ENCODE data around the gene SLC41A2.
A peak's percentile ranks its signal among the peaks of the same experiment; 100 is the strongest.

The SLC41A2 gene

DNA sequence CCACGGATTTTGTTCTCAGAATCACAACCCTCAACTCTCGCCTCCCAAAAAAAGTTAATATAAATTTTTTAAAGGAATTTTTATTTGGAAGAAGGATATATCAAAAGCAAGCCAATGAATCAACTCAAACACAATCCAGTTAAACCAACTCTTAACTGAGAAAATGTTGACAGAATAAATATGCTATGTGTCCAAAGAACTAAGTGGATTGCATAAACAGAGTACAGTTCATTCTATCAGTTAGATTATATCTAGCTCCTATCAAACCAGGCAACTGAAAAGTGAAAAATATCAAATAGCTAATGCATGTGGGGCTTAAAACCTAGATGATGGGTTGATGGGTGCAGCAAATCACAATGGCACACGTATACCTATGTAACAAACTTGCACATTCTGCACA lies 16.6 kb downstream of the SLC41A2 start:
- TF ChIP-seq TRIM28 (IDR thresholded peaks at IDR 0.05; ENCODE audit: borderline replicate concordance, low read length) (no peak), ZNF335 (tag by site-specific recombination; conservative IDR thresholded peaks at IDR 0.05) (no peak), ZNF791 (tag by site-specific recombination; IDR thresholded peaks at IDR 0.05) (no peak), ZNF677 (tag by site-specific recombination; IDR thresholded peaks at IDR 0.05) (no peak)
- TF ChIP-seq, protein P1, sequence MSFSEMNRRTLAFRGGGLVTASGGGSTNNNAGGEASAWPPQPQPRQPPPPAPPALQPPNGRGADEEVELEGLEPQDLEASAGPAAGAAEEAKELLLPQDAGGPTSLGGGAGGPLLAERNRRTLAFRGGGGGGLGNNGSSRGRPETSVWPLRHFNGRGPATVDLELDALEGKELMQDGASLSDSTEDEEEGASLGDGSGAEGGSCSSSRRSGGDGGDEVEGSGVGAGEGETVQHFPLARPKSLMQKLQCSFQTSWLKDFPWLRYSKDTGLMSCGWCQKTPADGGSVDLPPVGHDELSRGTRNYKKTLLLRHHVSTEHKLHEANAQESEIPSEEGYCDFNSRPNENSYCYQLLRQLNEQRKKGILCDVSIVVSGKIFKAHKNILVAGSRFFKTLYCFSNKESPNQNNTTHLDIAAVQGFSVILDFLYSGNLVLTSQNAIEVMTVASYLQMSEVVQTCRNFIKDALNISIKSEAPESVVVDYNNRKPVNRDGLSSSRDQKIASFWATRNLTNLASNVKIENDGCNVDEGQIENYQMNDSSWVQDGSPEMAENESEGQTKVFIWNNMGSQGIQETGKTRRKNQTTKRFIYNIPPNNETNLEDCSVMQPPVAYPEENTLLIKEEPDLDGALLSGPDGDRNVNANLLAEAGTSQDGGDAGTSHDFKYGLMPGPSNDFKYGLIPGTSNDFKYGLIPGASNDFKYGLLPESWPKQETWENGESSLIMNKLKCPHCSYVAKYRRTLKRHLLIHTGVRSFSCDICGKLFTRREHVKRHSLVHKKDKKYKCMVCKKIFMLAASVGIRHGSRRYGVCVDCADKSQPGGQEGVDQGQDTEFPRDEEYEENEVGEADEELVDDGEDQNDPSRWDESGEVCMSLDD (tag by site-specific recombination; IDR thresholded peaks at IDR 0.05), result no peak
- H3K9me3 ChIP-seq (ENCODE audit: control insufficient read depth, insufficient read depth, low read depth, low read length), result no peaks in the 10 kb centered on the region
- ChIA-PET CTCF (interaction anchor here (0.6 kb wide), 1 partner anchor 45 kb away, joined by 3 read pairs; no protein-coding TSS in a partner anchor), POLR2A (no interaction called here)
- H3K4me3 ChIP-seq (ENCODE audit: low read depth, low read length), result no peak overlapping the region
- H3K27ac ChIP-seq (ENCODE audit: extremely low read depth, low read depth, low read length), result no peak overlapping the region
- no peaks in the 10 kb centered on the region for H3K36me3 ChIP-seq (ENCODE audit: control insufficient read depth in 2 of 2, insufficient read depth in 1 of 2, low read length in 2 of 2)
- H3K4me1 ChIP-seq (ENCODE audit: control insufficient read depth, insufficient read depth, low read length), result peaks cover 14% of the 10 kb centered on the region

DNA sequence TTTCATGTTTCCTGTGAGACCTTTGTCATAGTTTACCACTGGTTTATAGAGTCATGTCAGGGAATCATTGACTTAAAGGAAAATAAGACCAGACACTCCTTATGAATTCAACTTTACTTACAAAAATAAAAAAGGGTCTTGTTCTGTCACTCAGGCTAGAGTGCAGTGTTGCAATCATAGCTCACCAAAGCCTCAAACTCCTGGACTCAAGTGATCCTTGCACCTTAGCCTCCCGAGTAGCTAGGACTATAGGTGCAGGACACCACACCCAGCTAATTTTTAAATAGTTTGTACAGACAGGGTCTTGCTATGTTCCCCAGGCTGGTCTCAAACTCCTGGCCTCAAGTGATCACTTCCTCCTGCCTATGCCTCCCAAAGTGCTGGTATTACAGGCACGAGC lies 19.0 kb downstream of the SLC41A2 start:
- H3K27ac ChIP-seq (ENCODE audit: extremely low read depth, low read depth, low read length), result no peak overlapping the region
- no peaks in the 10 kb centered on the region for H3K9me3 ChIP-seq (ENCODE audit: control insufficient read depth, insufficient read depth, low read depth, low read length)
- H3K4me3 ChIP-seq (ENCODE audit: low read depth, low read length), result no peak overlapping the region
- ChIA-PET CTCF (no interaction called here), POLR2A (no interaction called here)
- H3K4me1 ChIP-seq (ENCODE audit: control insufficient read depth, insufficient read depth, low read length), result peaks cover 12% of the 10 kb centered on the region
- TF ChIP-seq ZSCAN23 (tag by site-specific recombination; IDR thresholded peaks at IDR 0.05), result no peak
- no peak for TF ChIP-seq TCF7L2 (IDR thresholded peaks at IDR 0.05; ENCODE audit: borderline replicate concordance, low read depth, low read length)
- TF ChIP-seq ZNF558 (tag by site-specific recombination; IDR thresholded peaks at IDR 0.05), result no peak
- no peak for TF ChIP-seq ZNF76 (tag by site-specific recombination; IDR thresholded peaks at IDR 0.05; ENCODE audit: borderline replicate concordance, low read depth)
- TF ChIP-seq MYNN (tag by site-specific recombination; IDR thresholded peaks at IDR 0.05; ENCODE audit: borderline replicate concordance), result no peak
- no peaks in the 10 kb centered on the region for H3K36me3 ChIP-seq (ENCODE audit: control insufficient read depth in 2 of 2, insufficient read depth in 1 of 2, low read length in 2 of 2)

- peak; percentile 56 for TF ChIP-seq SCRT2 (tag by site-specific recombination; IDR thresholded peaks at IDR 0.05)
- TF ChIP-seq, protein P2, sequence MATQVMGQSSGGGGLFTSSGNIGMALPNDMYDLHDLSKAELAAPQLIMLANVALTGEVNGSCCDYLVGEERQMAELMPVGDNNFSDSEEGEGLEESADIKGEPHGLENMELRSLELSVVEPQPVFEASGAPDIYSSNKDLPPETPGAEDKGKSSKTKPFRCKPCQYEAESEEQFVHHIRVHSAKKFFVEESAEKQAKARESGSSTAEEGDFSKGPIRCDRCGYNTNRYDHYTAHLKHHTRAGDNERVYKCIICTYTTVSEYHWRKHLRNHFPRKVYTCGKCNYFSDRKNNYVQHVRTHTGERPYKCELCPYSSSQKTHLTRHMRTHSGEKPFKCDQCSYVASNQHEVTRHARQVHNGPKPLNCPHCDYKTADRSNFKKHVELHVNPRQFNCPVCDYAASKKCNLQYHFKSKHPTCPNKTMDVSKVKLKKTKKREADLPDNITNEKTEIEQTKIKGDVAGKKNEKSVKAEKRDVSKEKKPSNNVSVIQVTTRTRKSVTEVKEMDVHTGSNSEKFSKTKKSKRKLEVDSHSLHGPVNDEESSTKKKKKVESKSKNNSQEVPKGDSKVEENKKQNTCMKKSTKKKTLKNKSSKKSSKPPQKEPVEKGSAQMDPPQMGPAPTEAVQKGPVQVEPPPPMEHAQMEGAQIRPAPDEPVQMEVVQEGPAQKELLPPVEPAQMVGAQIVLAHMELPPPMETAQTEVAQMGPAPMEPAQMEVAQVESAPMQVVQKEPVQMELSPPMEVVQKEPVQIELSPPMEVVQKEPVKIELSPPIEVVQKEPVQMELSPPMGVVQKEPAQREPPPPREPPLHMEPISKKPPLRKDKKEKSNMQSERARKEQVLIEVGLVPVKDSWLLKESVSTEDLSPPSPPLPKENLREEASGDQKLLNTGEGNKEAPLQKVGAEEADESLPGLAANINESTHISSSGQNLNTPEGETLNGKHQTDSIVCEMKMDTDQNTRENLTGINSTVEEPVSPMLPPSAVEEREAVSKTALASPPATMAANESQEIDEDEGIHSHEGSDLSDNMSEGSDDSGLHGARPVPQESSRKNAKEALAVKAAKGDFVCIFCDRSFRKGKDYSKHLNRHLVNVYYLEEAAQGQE (tag by site-specific recombination; IDR thresholded peaks at IDR 0.05), result no peak
- Histone ChIP-seq H3K4me1 (ENCODE audit: control insufficient read depth, insufficient read depth, low read length) (peaks cover 11% of the 10 kb centered on the region), H3K4me3 (ENCODE audit: low read depth, low read length) (no peak overlapping the region), H3K9me3 (ENCODE audit: control insufficient read depth, insufficient read depth, low read depth, low read length) (no peaks in the 10 kb centered on the region), H3K27ac (ENCODE audit: extremely low read depth, low read depth, low read length) (no peak overlapping the region), H3K36me3 (ENCODE audit: control insufficient read depth in 2 of 2, insufficient read depth in 1 of 2, low read length in 2 of 2) (no peaks in the 10 kb centered on the region)
- CTCF ChIA-PET, result no interaction called here
- POLR2A ChIA-PET, result no interaction called here
These were observed 19.7 kb downstream of the SLC41A2 start for GRCh38 chr12:104938371-104938770.

DNA sequence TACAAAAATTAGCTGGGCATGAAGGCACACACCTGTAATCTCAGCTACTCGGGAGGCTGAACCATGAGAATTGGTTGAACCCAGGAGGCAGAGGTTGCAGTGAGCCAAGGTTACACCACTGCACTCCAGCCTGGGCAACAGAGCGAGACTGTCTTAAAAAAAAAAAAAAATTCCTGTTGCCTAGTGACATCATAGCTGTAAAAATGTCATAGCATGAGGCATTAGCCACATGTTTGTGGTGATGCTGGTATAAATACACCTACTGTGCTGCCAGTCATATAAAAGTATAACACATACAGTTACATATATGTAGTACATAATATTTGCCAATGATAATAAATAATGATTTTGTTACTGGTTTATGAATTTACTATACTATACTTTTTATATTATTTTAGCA lies 22.2 kb downstream of the SLC41A2 start:
- POLR2A ChIA-PET, result no interaction called here
- Histone ChIP-seq H3K36me3 (ENCODE audit: control insufficient read depth in 2 of 2, insufficient read depth in 1 of 2, low read length in 2 of 2) (no peaks in the 10 kb centered on the region), H3K4me3 (ENCODE audit: low read depth, low read length) (no peak overlapping the region), H3K9me3 (ENCODE audit: control insufficient read depth, insufficient read depth, low read depth, low read length) (no peaks in the 10 kb centered on the region), H3K27ac (ENCODE audit: extremely low read depth, low read depth, low read length) (no peak overlapping the region), H3K4me1 (ENCODE audit: control insufficient read depth, insufficient read depth, low read length) (no peaks in the 10 kb centered on the region; the same call in 1 of the 2 replicates)
- CTCF ChIA-PET, result interaction anchor here (1.1 to 1.5 kb wide), 2 partner anchors 21 to 115 kb away, joined by 4 to 5 read pairs; no protein-coding TSS in a partner anchor
- TF ChIP-seq ZBTB21 (tag by site-specific recombination; IDR thresholded peaks at IDR 0.05), result peak; percentile 87
- TF ChIP-seq, protein P3, sequence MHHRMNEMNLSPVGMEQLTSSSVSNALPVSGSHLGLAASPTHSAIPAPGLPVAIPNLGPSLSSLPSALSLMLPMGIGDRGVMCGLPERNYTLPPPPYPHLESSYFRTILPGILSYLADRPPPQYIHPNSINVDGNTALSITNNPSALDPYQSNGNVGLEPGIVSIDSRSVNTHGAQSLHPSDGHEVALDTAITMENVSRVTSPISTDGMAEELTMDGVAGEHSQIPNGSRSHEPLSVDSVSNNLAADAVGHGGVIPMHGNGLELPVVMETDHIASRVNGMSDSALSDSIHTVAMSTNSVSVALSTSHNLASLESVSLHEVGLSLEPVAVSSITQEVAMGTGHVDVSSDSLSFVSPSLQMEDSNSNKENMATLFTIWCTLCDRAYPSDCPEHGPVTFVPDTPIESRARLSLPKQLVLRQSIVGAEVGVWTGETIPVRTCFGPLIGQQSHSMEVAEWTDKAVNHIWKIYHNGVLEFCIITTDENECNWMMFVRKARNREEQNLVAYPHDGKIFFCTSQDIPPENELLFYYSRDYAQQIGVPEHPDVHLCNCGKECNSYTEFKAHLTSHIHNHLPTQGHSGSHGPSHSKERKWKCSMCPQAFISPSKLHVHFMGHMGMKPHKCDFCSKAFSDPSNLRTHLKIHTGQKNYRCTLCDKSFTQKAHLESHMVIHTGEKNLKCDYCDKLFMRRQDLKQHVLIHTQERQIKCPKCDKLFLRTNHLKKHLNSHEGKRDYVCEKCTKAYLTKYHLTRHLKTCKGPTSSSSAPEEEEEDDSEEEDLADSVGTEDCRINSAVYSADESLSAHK (tag by site-specific recombination; IDR thresholded peaks at IDR 0.05), result no peak
- TF ChIP-seq GLI2 (tag by site-specific recombination; IDR thresholded peaks at IDR 0.05; ENCODE audit: borderline replicate concordance, low read depth), result no peak
- no peak for TF ChIP-seq ZNF580 (tag by site-specific recombination; IDR thresholded peaks at IDR 0.05)
- TF ChIP-seq ZNF785 (tag by site-specific recombination; IDR thresholded peaks at IDR 0.05), result no peak
- TF ChIP-seq ZNF23 (tag by site-specific recombination; IDR thresholded peaks at IDR 0.05; ENCODE audit: borderline replicate concordance), result no peak
- TF ChIP-seq, protein P4, sequence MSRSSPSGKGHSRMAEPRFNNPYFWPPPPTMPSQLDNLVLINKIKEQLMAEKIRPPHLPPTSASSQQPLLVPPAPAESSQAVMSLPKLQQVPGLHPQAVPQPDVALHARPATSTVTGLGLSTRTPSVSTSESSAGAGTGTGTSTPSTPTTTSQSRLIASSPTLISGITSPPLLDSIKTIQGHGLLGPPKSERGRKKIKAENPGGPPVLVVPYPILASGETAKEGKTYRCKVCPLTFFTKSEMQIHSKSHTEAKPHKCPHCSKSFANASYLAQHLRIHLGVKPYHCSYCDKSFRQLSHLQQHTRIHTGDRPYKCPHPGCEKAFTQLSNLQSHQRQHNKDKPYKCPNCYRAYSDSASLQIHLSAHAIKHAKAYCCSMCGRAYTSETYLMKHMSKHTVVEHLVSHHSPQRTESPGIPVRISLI (tag by site-specific recombination; IDR thresholded peaks at IDR 0.05), result peak; percentile 91

Data from HEK293 (cell line).